Endodermal cell (in vitro differentiated cells): Measurements from ENCODE around the gene COQ2. TPM values are rescaled to one million over a fixed set of nuclear protein-coding genes. Genes with fewer than 3 reads are reported as not detected.
A peak's percentile ranks its signal among the peaks of the same experiment; 100 is the strongest.
"Not testable (repeated sequence)": the region's sequence is repeated elsewhere in the genome, so short reads cannot be mapped to it uniquely, and the experiment has no call there.

Experiments
- DNase-seq: peaks from one replicate; pipeline ENCODE4 v3.0.0-alpha.2; 2017
- H3K27ac ChIP-seq: 2 replicates; pipeline ENCODE4 v1.5.1; 2013; ENCODE audit warnings: mild to moderate bottlenecking, low read depth, low read length, moderate library complexity
- H3K27me3 ChIP-seq: 2 replicates; pipeline ENCODE4 v1.6.1; 2013; ENCODE audit warnings: mild to moderate bottlenecking, low read length, moderate library complexity; ENCODE audit not compliant: insufficient read depth, control insufficient read depth, poor library complexity, severe bottlenecking
- H3K36me3 ChIP-seq: 2 replicates; pipeline ENCODE4 v1.7.0; 2013; ENCODE audit warnings: mild to moderate bottlenecking, low read length, moderate library complexity; ENCODE audit not compliant: control insufficient read depth, insufficient read depth
- H3K4me1 ChIP-seq: one replicate; pipeline ENCODE4 v1.7.0; 2013; ENCODE audit warnings: low read length; ENCODE audit not compliant: control insufficient read depth, insufficient read depth
- H3K4me3 ChIP-seq: 2 replicates; pipeline ENCODE4 v1.5.1; 2013; ENCODE audit warnings: mild to moderate bottlenecking, low read length, moderate library complexity
- H3K9ac ChIP-seq: 2 replicates; pipeline ENCODE4 v1.6.1; 2013; ENCODE audit warnings: mild to moderate bottlenecking, low read length, moderate library complexity; ENCODE audit not compliant: poor library complexity, severe bottlenecking; ENCODE audit errors: extremely low read depth
- H3K9me3 ChIP-seq: 2 replicates; pipeline ENCODE4 v1.6.1; 2013; ENCODE audit warnings: mild to moderate bottlenecking, low read length, moderate library complexity; ENCODE audit not compliant: control insufficient read depth
- H3K27ac Mint-ChIP-seq: 2 replicates; pipeline ENCODE4 v1.8.0; 2020; ENCODE audit warnings: mixed read lengths
- H3K27me3 Mint-ChIP-seq: 2 replicates; pipeline ENCODE4 v1.8.0; 2021; ENCODE audit warnings: mild to moderate bottlenecking, mixed read lengths; ENCODE audit not compliant: insufficient read depth
- H3K36me3 Mint-ChIP-seq: 2 replicates; pipeline ENCODE4 v1.8.0; 2020; ENCODE audit warnings: low read depth, mixed read lengths
- H3K4me1 Mint-ChIP-seq: 2 replicates; pipeline ENCODE4 v1.8.0; 2020; ENCODE audit warnings: mixed read lengths
- H3K4me3 Mint-ChIP-seq: 2 replicates; pipeline ENCODE4 v1.8.0; 2020; ENCODE audit warnings: mild to moderate bottlenecking, moderate library complexity, mixed read lengths
- H3K9me3 Mint-ChIP-seq: 2 replicates; pipeline ENCODE4 v1.8.0; 2020; ENCODE audit warnings: mild to moderate bottlenecking, mixed read lengths
- CTCF ChIP-seq: fragments of 200-600 bp; sonication (generic); conservative IDR thresholded peaks from 2 replicates; pipeline ENCODE4 v1.5.0; 2021; ENCODE audit warnings: antibody characterized with exemption, mild to moderate bottlenecking
- WGBS, 2 experiments: methylation state at CpG; one replicate each; pipeline versions ENCODE4 v1.1.5 to v1.1.7; 2013; ENCODE audit warnings: missing lambda C conversion rate in 2 of 2, mixed read lengths in 1 of 2; ENCODE audit not compliant: insufficient coverage in 1 of 2, insufficient read length in 1 of 2; 5-methylcytosine and 5-hydroxymethylcytosine counted together
- total RNA-seq, 2 donors: library from RNA; stranded (reverse); fragmentation: NEBNext Ultra II Directional in 1 of 2; extraction: Animal tissue kit (Norgen Biotek cat#: 25700) in 1 of 2; gene quantifications; 2 replicates in 1 of 2; 3 replicates in 1 of 2; pipeline ENCODE4 v1.2.1, GENCODE V29; 2021

Gene COQ2
- total RNA-seq, 2 donors from 2014 or later = 17.7 to 18.4 TPM

- H3K27ac Mint-ChIP-seq = peak overlapping the region; percentile 78
- Histone ChIP-seq H3K4me1 (peaks cover 5% of the 10 kb centered on the region), H3K27me3 (no peaks in the 10 kb centered on the region), H3K27ac (no peak overlapping the region), H3K9me3 (no peaks in the 10 kb centered on the region), H3K4me3 (no peak overlapping the region), H3K36me3 (no peaks in the 10 kb centered on the region), H3K9ac (no peak overlapping the region)
- TF ChIP-seq CTCF = no peak
- no peak for DNase-seq
- 50 to 77% methylated on average over 2 to 4 of the region's 4 CpGs for WGBS, 2 experiments
- H3K4me1 Mint-ChIP-seq = peaks cover 25% of the 10 kb centered on the region
- no peaks in the 10 kb centered on the region for H3K36me3 Mint-ChIP-seq
- no peak overlapping the region for H3K4me3 Mint-ChIP-seq
- no peaks in the 10 kb centered on the region for H3K9me3 Mint-ChIP-seq
- H3K27me3 Mint-ChIP-seq = no peaks in the 10 kb centered on the region
Observed at GRCh38 chr4:83234902-83235644, 49.5 kb downstream of the COQ2 start.

DNA sequence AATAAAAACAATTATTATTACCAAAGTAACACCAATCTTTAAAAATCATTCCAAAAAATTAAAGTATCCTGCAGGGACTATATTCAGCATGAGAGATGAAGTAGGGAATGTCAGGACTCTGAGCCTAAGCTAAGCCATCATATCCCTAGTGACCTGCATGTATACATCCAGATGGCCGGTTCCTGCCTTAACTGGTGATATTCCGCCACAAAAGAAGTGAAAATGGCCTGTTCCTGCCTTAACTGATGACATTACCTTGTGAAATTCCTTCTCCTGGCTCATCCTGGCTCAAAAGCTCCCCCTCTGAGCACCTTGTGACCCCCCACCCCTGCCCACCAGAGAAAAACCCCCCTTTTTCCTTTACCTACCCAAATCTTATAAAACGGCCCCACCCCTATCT, 50.2 kb downstream of the COQ2 start:
- H3K27ac ChIP-seq, H3K9me3 ChIP-seq, H3K9me3 Mint-ChIP-seq, H3K36me3 Mint-ChIP-seq, H3K4me3 Mint-ChIP-seq, H3K27me3 ChIP-seq, H3K4me3 ChIP-seq, H3K9ac ChIP-seq, H3K4me1 ChIP-seq, H3K27me3 Mint-ChIP-seq, H3K36me3 ChIP-seq: not testable (repeated sequence)
- H3K4me1 Mint-ChIP-seq = peaks cover 29% of the 10 kb centered on the region
- H3K27ac Mint-ChIP-seq = peak overlapping the region; percentile 78
- 75 to 90% methylated on average over 2 to 3 of the region's 3 CpGs for WGBS, 2 experiments
- DNase-seq = peak; percentile 70

GRCh38 chr4:83232082-83232481, 52.5 kb downstream of the COQ2 start:
- no peaks in the 10 kb centered on the region for H3K36me3 ChIP-seq
- H3K36me3 Mint-ChIP-seq = no peaks in the 10 kb centered on the region
- DNase-seq = no peak
- H3K27me3 Mint-ChIP-seq = no peaks in the 10 kb centered on the region
- no peak overlapping the region for H3K4me3 Mint-ChIP-seq
- no peak overlapping the region for H3K9ac ChIP-seq
- no peak overlapping the region for H3K4me3 ChIP-seq
- no peak for TF ChIP-seq CTCF
- H3K9me3 Mint-ChIP-seq = no peaks in the 10 kb centered on the region
- no peaks in the 10 kb centered on the region for H3K27me3 ChIP-seq
- no peak overlapping the region for H3K27ac ChIP-seq
- no peaks in the 10 kb centered on the region for H3K9me3 ChIP-seq
- WGBS, 2 experiments = 89 to 100% methylated on average over 1 of the region's 1 CpG
- H3K4me1 Mint-ChIP-seq = peaks cover 29% of the 10 kb centered on the region
- H3K27ac Mint-ChIP-seq = no peak overlapping the region
- peaks cover 5% of the 10 kb centered on the region for H3K4me1 ChIP-seq
